IMR-90 (cell line): Measurements from ENCODE around the gene KCNQ2.

Experiments
- BHLHE40 ChIP-seq: fragments of 150-350 bp; IDR thresholded peaks from 2 replicates; pipeline ENCODE4 v1.6.1; 2016; ENCODE audit warnings: mild to moderate bottlenecking, low read depth, low read length
- CEBPB ChIP-seq: IDR thresholded peaks from 2 replicates; pipeline ENCODE4 v1.6.1; 2012; ENCODE audit warnings: low read depth, low read length, improper control_type of control experiment
- FOS ChIP-seq: fragments of 150-350 bp; IDR thresholded peaks from 2 replicates; pipeline ENCODE4 v1.6.1; 2016; ENCODE audit warnings: low read depth, low read length
- POLR2A ChIP-seq: IDR thresholded peaks from 2 replicates; pipeline ENCODE4 v1.6.1; 2012; ENCODE audit warnings: mild to moderate bottlenecking, low read depth, low read length
- RCOR1 ChIP-seq: IDR thresholded peaks from 2 replicates; pipeline ENCODE4 v1.6.1; 2012; ENCODE audit warnings: mild to moderate bottlenecking, low read length, improper control_type of control experiment; ENCODE audit not compliant: insufficient replicate concordance
- SMC3 ChIP-seq: fragments of 150-350 bp; IDR thresholded peaks from 2 replicates; pipeline ENCODE4 v1.6.1; 2016; ENCODE audit warnings: low read depth, mild to moderate bottlenecking, antibody characterized with exemption, low read length, moderate library complexity
- TF ChIP-seq, protein P1 (sequence below): conservative IDR thresholded peaks from 2 replicates; pipeline ENCODE4 v1.5.1; 2012; ENCODE audit warnings: mild to moderate bottlenecking, low read depth, low read length, improper control_type of control experiment
- TF ChIP-seq, protein P2 (sequence below): fragments of 150-350 bp; IDR thresholded peaks from 2 replicates; pipeline ENCODE4 v1.6.1; 2017; ENCODE audit warnings: mild to moderate bottlenecking, antibody characterized with exemption, low read length, low read depth
- TF ChIP-seq, protein P3 (sequence below): fragments of 150-350 bp; IDR thresholded peaks from 2 replicates; pipeline ENCODE4 v1.6.1; 2016; ENCODE audit warnings: low read depth, mild to moderate bottlenecking, low read length, moderate library complexity, borderline replicate concordance

DNA sequence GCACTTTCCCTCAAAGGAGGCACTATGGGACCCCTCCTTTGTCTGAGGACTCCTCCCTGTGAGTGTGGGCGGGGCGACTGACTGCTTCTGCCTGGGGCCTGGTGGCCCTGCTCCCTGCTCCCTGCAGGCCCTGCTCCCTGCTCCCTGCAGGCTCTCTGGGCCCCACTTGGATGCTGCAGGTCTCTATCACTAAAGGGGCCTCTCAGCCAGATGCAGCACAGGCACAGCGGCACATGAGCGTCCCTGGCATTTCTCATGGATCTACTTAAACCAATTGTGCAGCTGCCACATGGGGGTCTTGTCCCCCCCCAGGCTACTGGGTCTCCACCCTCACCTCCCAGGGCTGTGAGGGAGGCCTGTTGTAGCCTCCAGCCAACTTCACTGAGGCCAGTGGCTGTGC is 18.6 kb upstream of the KCNQ2 start:
- TF ChIP-seq, protein P1, sequence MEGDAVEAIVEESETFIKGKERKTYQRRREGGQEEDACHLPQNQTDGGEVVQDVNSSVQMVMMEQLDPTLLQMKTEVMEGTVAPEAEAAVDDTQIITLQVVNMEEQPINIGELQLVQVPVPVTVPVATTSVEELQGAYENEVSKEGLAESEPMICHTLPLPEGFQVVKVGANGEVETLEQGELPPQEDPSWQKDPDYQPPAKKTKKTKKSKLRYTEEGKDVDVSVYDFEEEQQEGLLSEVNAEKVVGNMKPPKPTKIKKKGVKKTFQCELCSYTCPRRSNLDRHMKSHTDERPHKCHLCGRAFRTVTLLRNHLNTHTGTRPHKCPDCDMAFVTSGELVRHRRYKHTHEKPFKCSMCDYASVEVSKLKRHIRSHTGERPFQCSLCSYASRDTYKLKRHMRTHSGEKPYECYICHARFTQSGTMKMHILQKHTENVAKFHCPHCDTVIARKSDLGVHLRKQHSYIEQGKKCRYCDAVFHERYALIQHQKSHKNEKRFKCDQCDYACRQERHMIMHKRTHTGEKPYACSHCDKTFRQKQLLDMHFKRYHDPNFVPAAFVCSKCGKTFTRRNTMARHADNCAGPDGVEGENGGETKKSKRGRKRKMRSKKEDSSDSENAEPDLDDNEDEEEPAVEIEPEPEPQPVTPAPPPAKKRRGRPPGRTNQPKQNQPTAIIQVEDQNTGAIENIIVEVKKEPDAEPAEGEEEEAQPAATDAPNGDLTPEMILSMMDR = no peak
- no peak for TF ChIP-seq CEBPB
- TF ChIP-seq RCOR1 = no peak
- TF ChIP-seq POLR2A = no peak
- no peak for TF ChIP-seq FOS
- TF ChIP-seq BHLHE40 = no peak
- TF ChIP-seq, protein P2, sequence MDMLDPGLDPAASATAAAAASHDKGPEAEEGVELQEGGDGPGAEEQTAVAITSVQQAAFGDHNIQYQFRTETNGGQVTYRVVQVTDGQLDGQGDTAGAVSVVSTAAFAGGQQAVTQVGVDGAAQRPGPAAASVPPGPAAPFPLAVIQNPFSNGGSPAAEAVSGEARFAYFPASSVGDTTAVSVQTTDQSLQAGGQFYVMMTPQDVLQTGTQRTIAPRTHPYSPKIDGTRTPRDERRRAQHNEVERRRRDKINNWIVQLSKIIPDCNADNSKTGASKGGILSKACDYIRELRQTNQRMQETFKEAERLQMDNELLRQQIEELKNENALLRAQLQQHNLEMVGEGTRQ = no peak
- TF ChIP-seq SMC3 = no peak
- TF ChIP-seq, protein P3, sequence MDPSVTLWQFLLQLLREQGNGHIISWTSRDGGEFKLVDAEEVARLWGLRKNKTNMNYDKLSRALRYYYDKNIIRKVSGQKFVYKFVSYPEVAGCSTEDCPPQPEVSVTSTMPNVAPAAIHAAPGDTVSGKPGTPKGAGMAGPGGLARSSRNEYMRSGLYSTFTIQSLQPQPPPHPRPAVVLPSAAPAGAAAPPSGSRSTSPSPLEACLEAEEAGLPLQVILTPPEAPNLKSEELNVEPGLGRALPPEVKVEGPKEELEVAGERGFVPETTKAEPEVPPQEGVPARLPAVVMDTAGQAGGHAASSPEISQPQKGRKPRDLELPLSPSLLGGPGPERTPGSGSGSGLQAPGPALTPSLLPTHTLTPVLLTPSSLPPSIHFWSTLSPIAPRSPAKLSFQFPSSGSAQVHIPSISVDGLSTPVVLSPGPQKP = no peak
